ENCODE measurements around the gene FANCC. TPM values are rescaled to one million over a fixed set of nuclear protein-coding genes. Genes with fewer than 3 reads are reported as not detected.

The FANCC gene
- total and polyA plus RNA-seq, 2 of the 13 experiments (the other 11 are each of a cell fraction or from before 2014, with no cell fraction given): 7.4 to 8.6 TPM

- no peak for TF ChIP-seq SNAPC4 (CRISPR knock-in tag; IDR thresholded peaks at IDR 0.05)
- TF ChIP-seq HIVEP1 (CRISPR knock-in tag; IDR thresholded peaks at IDR 0.05): peak; percentile 81
- no peak for TF ChIP-seq U2AF2 (IDR thresholded peaks at IDR 0.05; ENCODE audit: low read depth, low read length)
- no peak for TF ChIP-seq ZNF224 (CRISPR knock-in tag; IDR thresholded peaks at IDR 0.05)
- peak; percentile 99 for TF ChIP-seq ZBED4 (CRISPR knock-in tag; IDR thresholded peaks at IDR 0.05; ENCODE audit: borderline replicate concordance)
- no peak for TF ChIP-seq ZFP36 (IDR thresholded peaks at IDR 0.05; ENCODE audit: borderline replicate concordance, low read depth, low read length, partially characterized antibody)
- no peak for TF ChIP-seq EP300 (IDR thresholded peaks at IDR 0.05; ENCODE audit: low read depth in 2 of 2, low read length in 2 of 2)
- peak; percentile 52; the same call in 1 of the 2 replicates for TF ChIP-seq EP300 (CRISPR knock-in tag; IDR thresholded peaks at IDR 0.05; ENCODE audit: borderline replicate concordance)
- no peak for TF ChIP-seq DNMT1 (CRISPR knock-in tag; IDR thresholded peaks at IDR 0.05)
- TF ChIP-seq ZNF737 (CRISPR knock-in tag; IDR thresholded peaks at IDR 0.05; ENCODE audit: borderline replicate concordance): no peak
- TF ChIP-seq HOMEZ (CRISPR knock-in tag; IDR thresholded peaks at IDR 0.05; ENCODE audit: low read depth): peak; percentile 58; the same call in 1 of the 2 replicates
- TF ChIP-seq NCOA1 (CRISPR knock-in tag; IDR thresholded peaks at IDR 0.05): peak; percentile 71; the same call in 1 of the 2 replicates
- TF ChIP-seq ETS1 (CRISPR knock-in tag; IDR thresholded peaks at IDR 0.05): no peak
Observed at GRCh38 chr9:95317119-95317892, at the start of gene FANCC (continued).
